ENCODE results near the gene SPAG9. TPM values are rescaled to one million over a fixed set of nuclear protein-coding genes. Genes with fewer than 3 reads are reported as not detected.

The SPAG9 gene, protein sequence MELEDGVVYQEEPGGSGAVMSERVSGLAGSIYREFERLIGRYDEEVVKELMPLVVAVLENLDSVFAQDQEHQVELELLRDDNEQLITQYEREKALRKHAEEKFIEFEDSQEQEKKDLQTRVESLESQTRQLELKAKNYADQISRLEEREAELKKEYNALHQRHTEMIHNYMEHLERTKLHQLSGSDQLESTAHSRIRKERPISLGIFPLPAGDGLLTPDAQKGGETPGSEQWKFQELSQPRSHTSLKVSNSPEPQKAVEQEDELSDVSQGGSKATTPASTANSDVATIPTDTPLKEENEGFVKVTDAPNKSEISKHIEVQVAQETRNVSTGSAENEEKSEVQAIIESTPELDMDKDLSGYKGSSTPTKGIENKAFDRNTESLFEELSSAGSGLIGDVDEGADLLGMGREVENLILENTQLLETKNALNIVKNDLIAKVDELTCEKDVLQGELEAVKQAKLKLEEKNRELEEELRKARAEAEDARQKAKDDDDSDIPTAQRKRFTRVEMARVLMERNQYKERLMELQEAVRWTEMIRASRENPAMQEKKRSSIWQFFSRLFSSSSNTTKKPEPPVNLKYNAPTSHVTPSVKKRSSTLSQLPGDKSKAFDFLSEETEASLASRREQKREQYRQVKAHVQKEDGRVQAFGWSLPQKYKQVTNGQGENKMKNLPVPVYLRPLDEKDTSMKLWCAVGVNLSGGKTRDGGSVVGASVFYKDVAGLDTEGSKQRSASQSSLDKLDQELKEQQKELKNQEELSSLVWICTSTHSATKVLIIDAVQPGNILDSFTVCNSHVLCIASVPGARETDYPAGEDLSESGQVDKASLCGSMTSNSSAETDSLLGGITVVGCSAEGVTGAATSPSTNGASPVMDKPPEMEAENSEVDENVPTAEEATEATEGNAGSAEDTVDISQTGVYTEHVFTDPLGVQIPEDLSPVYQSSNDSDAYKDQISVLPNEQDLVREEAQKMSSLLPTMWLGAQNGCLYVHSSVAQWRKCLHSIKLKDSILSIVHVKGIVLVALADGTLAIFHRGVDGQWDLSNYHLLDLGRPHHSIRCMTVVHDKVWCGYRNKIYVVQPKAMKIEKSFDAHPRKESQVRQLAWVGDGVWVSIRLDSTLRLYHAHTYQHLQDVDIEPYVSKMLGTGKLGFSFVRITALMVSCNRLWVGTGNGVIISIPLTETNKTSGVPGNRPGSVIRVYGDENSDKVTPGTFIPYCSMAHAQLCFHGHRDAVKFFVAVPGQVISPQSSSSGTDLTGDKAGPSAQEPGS (N-terminal part only)
- polyA plus RNA-seq (2013, experiment 1 of 2) = 31.1 TPM
- 32.3 TPM for polyA plus RNA-seq (2013, experiment 2 of 2)

DNA sequence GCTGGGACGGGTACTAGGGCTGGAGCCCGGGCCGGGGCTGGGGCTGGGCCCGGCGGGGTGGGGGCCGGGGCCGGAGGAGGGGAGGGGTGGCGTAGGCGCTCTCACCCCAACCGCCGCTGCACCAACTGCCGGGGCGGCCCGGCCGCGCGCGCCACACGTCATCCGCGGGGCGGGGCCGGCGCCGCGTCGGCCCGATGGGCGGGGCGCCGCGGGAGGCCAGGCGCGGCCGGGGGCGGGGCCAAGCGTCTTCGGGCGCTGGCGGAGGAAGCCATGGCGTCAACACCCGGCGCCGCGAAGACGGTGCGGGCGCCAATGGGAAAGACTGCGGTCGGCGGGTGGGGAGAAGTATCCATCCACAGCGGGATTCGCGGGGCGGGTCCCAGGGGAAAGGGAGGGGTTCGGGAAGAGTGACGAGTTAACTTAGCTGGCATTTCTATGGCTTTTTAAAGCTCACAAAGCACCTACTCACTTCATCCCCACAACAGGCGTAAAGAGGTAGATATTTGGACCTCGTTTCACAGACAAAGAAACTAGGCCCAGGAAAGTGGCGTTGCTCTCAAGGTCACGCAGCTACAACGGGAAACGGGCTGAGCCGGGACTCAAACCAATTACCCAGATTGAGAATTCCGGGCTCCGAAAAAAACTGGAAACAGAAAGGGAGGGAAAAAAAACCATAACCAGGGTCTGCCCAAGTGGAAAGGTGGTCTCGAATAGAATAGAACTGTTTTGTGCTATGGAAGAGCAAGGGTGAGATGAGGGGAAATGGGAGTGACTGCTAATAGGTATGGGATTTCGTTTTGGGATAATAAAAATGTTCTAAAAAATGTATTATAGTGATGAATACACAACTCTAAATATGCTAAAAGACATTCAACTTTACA, at the start of gene SPAG9:
Gene SPAG9, minus strand, starts transcription at position 130 of the 881 bp plus-strand sequence. CDS start 212 bp downstream, outside the sequence.
- Histone ChIP-seq H3K36me3 (ENCODE audit: insufficient read depth, low read length) (no peaks in the 10 kb centered on the region), H3K27ac (ENCODE audit: low read depth, low read length) (peak within 1 kb of the TSS; percentile 86; the same call in 1 of the 2 replicates), H3K9me3 (ENCODE audit: insufficient read depth, low read depth, low read length) (no peaks in the 10 kb centered on the region), H3K4me1 (ENCODE audit: insufficient read depth, low read length) (peaks cover 8% of the 10 kb centered on the region; the same call in 1 of the 2 replicates), H3K27me3 (ENCODE audit: insufficient read depth, low read length) (no peaks in the 10 kb centered on the region), H3K4me3 (ENCODE audit: low read length) (peak within 1 kb of the TSS; percentile 100), H3K9ac (ENCODE audit: low read depth, low read length) (peak within 1 kb of the TSS; percentile 78)
- under 1% methylated on average over 63 of the region's 68 CpGs for WGBS

GRCh38 chr17:51169340-51169739, 48.7 kb upstream of the SPAG9 start:
- Histone ChIP-seq H3K27me3 (ENCODE audit: insufficient read depth, low read length) (no peaks in the 10 kb centered on the region), H3K9ac (ENCODE audit: low read depth, low read length) (no peak overlapping the region), H3K4me3 (ENCODE audit: low read length) (no peak overlapping the region), H3K9me3 (ENCODE audit: insufficient read depth, low read depth, low read length) (no peaks in the 10 kb centered on the region), H3K4me1 (ENCODE audit: insufficient read depth, low read length) (peaks cover 2% of the 10 kb centered on the region), H3K36me3 (ENCODE audit: insufficient read depth, low read length) (peaks cover 66% of the 10 kb centered on the region), H3K27ac (ENCODE audit: low read depth, low read length) (no peak overlapping the region)
- WGBS = 96% methylated on average over 1 of the region's 1 CpG

DNA sequence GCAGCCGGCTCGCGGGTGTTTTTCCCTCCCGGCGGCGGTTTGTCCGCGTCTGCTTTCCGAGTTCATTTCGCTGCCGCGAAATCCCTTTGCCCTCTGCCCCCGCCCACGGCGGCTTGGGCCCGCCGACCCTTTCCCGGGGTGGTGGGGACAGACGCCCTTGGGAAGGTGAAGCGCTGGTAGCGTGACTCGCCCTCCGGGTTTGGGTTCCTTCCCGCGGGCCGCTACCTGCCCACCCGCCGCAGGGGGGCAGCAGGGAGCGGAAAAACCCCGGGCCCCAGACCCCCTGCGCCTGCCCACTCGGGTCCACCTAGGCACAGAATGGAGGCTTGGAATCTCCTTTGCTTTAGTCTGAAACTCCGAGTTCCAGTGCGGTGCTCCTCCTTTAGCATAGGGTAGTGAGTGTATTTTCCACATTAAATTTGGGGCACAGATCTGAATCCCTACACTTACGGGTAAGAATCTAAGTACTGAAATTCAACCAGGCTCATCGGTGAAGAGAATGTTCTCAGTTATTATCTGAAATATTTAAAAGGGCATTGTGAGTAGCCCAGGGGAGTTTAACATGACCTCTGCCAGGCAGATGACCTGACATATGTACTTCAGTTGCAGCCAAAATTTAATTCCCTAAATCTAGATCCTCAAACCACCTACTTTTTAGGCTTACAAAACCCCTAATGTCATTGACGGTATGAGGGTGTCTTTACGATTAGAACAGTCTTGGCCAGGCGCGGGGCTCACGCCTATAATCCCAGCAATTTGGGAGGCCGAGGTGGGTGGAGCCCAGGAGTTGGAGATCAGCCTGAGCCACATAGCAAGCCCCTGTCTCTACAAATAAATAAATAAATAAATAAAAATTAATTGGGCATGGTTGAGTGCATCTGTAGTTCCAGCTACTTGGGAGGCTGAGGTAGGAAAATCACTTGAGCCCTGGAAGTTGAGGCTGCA, 46.6 kb upstream of the SPAG9 start:
- H3K4me3 ChIP-seq (ENCODE audit: low read length) = peak overlapping the region; percentile 90
- no peaks in the 10 kb centered on the region for H3K27me3 ChIP-seq (ENCODE audit: insufficient read depth, low read length)
- H3K36me3 ChIP-seq (ENCODE audit: insufficient read depth, low read length) = peaks cover 61% of the 10 kb centered on the region
- no peaks in the 10 kb centered on the region for H3K9me3 ChIP-seq (ENCODE audit: insufficient read depth, low read depth, low read length)
- peak overlapping the region; percentile 96 for H3K9ac ChIP-seq (ENCODE audit: low read depth, low read length)
- H3K27ac ChIP-seq (ENCODE audit: low read depth, low read length) = peak overlapping the region; percentile 77
- WGBS = 15% methylated on average over 42 of the region's 42 CpGs
- peaks cover 2% of the 10 kb centered on the region for H3K4me1 ChIP-seq (ENCODE audit: insufficient read depth, low read length)

GRCh38 chr17:51166198-51166986, 45.7 kb upstream of the SPAG9 start, which contains the start of gene NME2:
Gene NME2 (plus strand): TSS chr17:51166411. CDS start chr17:51166831, 420 bp downstream.
- Histone ChIP-seq H3K27me3 (ENCODE audit: insufficient read depth, low read length) (no peaks in the 10 kb centered on the region), H3K9ac (ENCODE audit: low read depth, low read length) (peak within 1 kb of the TSS; percentile 96), H3K9me3 (ENCODE audit: insufficient read depth, low read depth, low read length) (no peaks in the 10 kb centered on the region), H3K36me3 (ENCODE audit: insufficient read depth, low read length) (peaks cover 62% of the 10 kb centered on the region), H3K4me3 (ENCODE audit: low read length) (peak within 1 kb of the TSS; percentile 90), H3K4me1 (ENCODE audit: insufficient read depth, low read length) (peaks cover 2% of the 10 kb centered on the region), H3K27ac (ENCODE audit: low read depth, low read length) (peak within 1 kb of the TSS; percentile 77)
- WGBS = under 1% methylated on average over 98 of the region's 98 CpGs

GRCh38 chr17:51165680-51166197, 45.1 kb upstream of the SPAG9 start:
- Histone ChIP-seq H3K27me3 (ENCODE audit: insufficient read depth, low read length) (no peaks in the 10 kb centered on the region), H3K27ac (ENCODE audit: low read depth, low read length) (no peak overlapping the region), H3K4me3 (ENCODE audit: low read length) (peak overlapping the region; percentile 90), H3K9ac (ENCODE audit: low read depth, low read length) (peak overlapping the region; percentile 62), H3K36me3 (ENCODE audit: insufficient read depth, low read length) (peaks cover 62% of the 10 kb centered on the region), H3K4me1 (ENCODE audit: insufficient read depth, low read length) (peaks cover 2% of the 10 kb centered on the region), H3K9me3 (ENCODE audit: insufficient read depth, low read depth, low read length) (no peaks in the 10 kb centered on the region)
- 2% methylated on average over 21 of the region's 21 CpGs for WGBS

- Histone ChIP-seq H3K4me1 (ENCODE audit: insufficient read depth, low read length) (peaks cover 2% of the 10 kb centered on the region), H3K9ac (ENCODE audit: low read depth, low read length) (peak overlapping the region; percentile 62; the same call in 1 of the 2 replicates), H3K27me3 (ENCODE audit: insufficient read depth, low read length) (no peaks in the 10 kb centered on the region), H3K27ac (ENCODE audit: low read depth, low read length) (no peak overlapping the region), H3K4me3 (ENCODE audit: low read length) (peak overlapping the region; percentile 90), H3K36me3 (ENCODE audit: insufficient read depth, low read length) (peaks cover 62% of the 10 kb centered on the region), H3K9me3 (ENCODE audit: insufficient read depth, low read depth, low read length) (no peaks in the 10 kb centered on the region)
- 50% methylated on average over 16 of the region's 16 CpGs for WGBS
Observed at GRCh38 chr17:51164911-51165679, 44.4 kb upstream of the SPAG9 start.

GRCh38 chr17:51161541-51161940, 40.9 kb upstream of the SPAG9 start:
- no peaks in the 10 kb centered on the region for H3K9me3 ChIP-seq (ENCODE audit: insufficient read depth, low read depth, low read length)
- no peak overlapping the region for H3K4me3 ChIP-seq (ENCODE audit: low read length)
- no peaks in the 10 kb centered on the region for H3K27me3 ChIP-seq (ENCODE audit: insufficient read depth, low read length)
- H3K27ac ChIP-seq (ENCODE audit: low read depth, low read length) = no peak overlapping the region
- H3K4me1 ChIP-seq (ENCODE audit: insufficient read depth, low read length) = peaks cover 2% of the 10 kb centered on the region; the same call in 1 of the 2 replicates
- WGBS = 100% methylated on average over 3 of the region's 3 CpGs
- no peak overlapping the region for H3K9ac ChIP-seq (ENCODE audit: low read depth, low read length)
- peaks cover 65% of the 10 kb centered on the region for H3K36me3 ChIP-seq (ENCODE audit: insufficient read depth, low read length)

- WGBS = 95% methylated on average over 3 of the region's 3 CpGs
- Histone ChIP-seq H3K9me3 (ENCODE audit: insufficient read depth, low read depth, low read length) (no peaks in the 10 kb centered on the region), H3K27ac (ENCODE audit: low read depth, low read length) (no peak overlapping the region), H3K27me3 (ENCODE audit: insufficient read depth, low read length) (no peaks in the 10 kb centered on the region), H3K4me1 (ENCODE audit: insufficient read depth, low read length) (peaks cover 2% of the 10 kb centered on the region; the same call in 1 of the 2 replicates), H3K9ac (ENCODE audit: low read depth, low read length) (no peak overlapping the region), H3K4me3 (ENCODE audit: low read length) (no peak overlapping the region), H3K36me3 (ENCODE audit: insufficient read depth, low read length) (peaks cover 76% of the 10 kb centered on the region)
Observed at GRCh38 chr17:51159604-51160003, 38.9 kb upstream of the SPAG9 start.
